Hematopoietic multipotent progenitor cell treated with erythropoietin and hydrocortisone succinate and interleukin-3 and kit ligand, for 4 days (in vitro differentiated cells): ENCODE measurements around the gene TLE5.
"Not testable (repeated sequence)": the region's sequence is repeated elsewhere in the genome, so short reads cannot be mapped to it uniquely, and the experiment has no call there.

ENCODE experiments used
- DNase-seq: peaks from one replicate; pipeline ENCODE4 v3.0.0-alpha.2; 2015

Gene TLE5

DNA sequence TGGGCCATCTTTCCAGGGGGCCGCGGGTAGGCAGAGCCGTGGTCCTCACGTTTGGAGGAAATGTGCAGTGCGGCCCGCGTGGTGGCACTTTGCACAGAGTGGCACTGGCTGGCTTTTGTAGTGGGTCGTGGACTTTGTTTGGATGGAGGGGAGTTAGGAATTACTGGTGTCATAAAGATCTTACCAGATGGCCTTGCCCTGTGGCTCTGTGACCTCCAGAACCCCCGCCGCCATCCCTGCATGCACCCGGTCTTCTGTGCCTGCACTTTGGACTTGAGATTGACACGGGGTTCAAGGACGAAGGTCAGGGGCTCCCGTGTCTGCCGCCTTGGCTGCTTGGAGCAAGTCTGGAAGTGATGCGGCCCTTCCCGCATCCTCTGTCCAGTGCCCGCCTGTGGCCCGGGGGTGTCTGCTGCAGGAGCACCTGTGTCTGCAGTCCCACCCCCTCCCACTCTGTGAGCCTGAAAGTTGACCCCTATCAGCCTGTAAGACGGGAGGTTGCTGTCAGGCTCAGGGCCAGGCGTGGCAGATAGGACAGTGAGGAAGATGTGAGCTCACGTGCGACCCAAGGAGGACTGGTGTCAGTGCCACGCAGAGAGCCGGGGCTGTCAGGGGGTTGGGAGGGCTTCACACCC, 34.1 kb upstream of the TLE5 start:
- no peak for DNase-seq

DNA sequence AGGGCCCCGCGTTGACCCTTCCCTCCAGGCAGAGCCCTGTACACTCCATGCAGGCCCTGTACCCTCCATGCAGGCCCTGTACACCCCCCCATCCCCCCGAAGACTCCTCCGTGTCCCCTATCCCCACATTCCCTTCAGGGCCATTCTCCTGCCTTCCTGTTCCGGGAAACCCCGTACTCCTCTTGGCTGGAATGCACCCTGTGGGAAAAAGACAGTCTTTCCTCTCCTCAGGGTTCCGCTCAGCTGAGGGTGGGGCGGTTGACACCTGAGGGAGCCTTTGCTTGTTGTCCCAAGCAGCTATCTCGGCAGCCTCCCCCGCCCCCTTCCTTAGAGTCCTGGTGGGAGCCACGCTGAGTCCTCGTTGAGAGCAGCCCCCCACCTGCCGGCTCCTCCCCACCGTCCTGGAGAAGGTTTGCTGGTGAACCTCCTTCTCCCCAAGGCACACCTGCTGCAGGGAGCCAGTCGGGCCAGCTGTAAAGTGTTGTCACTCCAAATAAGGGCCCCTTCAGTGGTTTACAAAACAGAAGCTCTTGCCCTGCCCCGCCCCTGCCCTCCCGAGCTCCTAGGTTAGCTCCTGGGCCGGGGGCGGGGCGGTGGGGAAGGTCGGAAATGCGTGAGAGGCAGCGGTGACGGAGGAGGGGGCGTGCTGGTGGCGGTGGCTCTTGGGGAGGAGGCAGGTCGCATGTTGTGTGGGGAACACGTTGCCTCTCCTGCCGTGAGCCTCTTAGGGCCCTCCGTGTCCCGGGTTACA, 33.3 kb upstream of the TLE5 start:
- DNase-seq: peak; percentile 45

DNA sequence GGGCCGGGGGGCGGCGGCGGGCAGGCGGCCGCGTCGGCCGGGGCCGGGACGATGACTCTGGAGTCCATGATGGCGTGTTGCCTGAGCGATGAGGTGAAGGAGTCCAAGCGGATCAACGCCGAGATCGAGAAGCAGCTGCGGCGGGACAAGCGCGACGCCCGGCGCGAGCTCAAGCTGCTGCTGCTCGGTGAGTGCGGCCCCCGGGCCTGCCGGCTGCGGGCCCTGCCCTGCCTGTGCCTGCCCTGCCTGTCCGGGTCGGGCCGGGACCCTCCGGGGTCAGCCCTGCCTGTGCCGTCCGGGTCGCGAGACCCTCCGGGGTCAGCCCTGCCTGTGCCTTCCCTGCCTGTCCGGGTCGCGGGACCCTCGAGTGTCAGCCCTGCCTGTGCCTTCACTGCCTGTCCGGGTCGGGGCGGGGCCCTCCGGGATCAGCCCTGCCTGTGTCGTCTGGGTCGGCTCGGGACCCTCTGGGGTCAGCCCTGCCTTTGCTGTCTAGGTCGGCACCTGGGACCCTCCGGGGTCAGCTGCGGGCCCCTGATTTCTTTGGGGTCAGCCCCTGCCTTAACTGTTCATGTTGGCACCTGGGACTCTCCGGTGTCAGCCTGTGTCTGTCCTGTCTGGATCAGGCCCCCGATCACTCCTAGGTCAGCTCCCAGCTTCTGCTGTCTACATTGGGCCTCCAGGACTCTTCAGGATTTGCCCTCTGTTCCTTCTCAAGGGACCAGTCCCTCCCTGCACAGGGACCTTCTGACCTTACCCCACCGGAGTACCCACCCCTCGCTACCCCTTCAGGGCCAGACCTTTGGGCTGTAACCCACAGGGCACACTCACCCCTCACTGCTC, 32.5 kb upstream of the TLE5 start:
- DNase-seq: peak; percentile 73

DNA sequence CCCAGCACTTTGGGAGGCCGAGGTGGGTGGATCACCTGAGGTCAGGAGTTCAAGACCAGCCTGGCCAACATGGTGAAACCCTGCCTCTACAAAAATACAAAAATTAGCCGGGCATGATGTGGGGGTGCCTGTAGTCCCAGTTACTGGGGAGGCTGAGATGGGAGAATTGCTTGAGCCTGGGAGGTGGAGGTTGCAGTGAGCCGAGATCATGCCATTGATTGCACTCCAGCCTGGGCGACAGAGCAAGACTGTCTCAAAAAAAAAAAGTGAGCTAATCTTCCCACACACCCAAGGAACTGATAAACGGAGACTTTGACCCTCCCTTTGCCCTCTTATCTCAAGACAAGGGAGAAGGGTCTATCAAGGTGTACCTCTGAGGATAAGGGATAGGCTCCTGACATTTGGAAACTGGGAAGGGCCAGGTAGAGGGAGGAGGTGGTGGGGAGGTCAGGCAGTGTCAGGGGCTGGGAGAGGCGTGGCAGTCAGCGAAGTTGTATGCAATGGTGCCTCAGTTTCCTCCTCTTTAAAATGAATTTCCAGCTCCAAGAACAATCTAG, 27.1 kb upstream of the TLE5 start:
- DNase-seq: not testable (repeated sequence)

DNA sequence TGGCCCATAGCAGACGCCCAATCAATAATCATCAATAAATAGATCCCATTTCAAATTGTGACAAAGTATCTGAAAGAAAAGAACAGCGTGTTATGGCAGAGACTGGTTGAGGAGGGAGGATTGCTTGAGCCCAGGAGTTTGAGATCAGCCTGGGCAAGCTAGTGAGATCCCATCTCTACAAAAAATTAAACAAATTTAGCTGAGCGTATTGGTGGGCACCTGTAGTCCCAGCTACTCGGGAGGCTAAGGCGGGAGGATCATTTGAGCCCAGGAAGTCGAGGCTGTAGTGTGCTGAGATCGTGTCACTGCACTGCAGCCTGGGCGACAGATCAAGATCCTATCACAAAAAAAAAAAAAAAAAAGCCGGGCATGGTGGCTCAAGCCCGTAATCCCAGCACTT, 25.5 kb upstream of the TLE5 start:
- DNase-seq: no peak

DNA sequence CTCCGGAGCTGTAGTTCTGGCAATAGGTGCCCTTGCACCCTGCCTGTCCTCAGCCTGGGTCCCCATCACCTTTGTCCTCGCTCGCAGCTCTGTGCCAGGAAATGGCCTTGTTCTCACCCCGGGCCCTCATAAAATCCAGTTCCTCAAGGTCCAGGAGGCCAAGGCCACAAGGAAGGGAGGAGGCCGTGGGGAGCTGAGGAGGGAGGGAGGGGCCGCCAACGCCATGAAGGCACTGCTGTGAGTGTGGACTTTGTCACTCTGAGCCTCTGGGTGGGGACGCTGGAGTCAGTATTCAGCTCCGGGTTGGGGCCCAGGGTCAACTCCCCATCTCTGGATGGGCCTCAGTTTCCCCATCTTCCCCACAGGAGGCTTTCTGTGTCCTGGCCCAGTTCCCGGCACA, 22.6 kb upstream of the TLE5 start:
- DNase-seq: no peak

DNA sequence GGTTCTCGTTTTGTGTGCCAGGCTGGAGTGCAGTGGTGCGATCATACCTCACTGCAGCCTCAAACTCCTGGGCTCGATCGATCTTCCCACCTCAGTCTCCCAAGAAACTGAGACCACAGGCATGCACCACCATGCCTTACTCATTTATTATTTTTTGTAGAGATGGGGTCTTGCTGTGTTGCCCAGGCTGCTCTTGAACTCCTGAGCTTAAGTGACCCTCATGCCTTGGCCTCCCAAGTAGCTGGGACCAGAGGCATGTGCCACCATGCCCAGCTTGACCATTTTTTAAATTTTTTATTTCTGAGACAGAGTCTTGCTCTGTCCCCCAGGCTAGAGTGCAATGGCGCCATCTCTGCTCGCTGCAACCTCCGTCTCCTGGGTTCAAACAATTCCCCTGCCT, 21.7 kb upstream of the TLE5 start:
- no peak for DNase-seq

DNA sequence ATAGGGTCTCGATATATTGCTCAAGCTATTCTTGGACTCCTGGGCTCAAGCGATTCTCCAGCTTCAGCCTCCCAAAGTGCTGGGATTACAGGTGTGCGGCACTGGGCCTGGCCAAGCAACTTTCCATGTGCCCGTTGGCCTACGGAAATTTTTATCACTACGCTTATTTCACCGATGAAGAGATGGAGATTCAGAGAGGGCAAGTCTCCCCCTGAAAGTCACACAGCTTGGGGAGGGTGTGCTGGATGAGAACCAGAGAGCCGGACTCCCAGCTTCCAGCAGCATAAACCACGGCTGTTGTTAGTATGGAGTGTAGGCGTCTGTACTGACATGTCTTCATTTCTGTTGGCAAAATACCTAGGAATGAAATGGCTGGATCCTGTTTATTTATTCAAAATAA, 20.0 kb upstream of the TLE5 start:
- no peak for DNase-seq

DNA sequence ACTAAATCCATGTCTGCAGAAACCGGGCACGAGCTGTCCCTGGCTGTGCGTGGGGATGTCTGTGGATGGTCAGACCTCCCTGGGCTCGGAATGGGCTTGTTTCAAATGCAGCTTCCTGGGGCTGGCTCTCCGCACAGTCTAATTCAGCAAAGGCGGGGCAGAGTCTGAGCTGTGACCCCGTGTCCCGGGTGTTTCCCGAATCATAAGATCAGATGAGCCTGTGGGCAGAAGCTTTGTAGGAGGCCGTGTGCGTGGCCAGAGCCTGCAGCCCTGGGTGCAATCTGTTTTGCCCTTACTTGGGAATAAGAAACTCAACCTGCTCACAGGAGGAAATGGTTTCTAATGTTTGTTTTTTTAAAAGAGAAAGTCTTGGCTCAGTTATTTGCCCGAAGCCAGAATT, 18.0 kb upstream of the TLE5 start:
- DNase-seq: no peak

DNA sequence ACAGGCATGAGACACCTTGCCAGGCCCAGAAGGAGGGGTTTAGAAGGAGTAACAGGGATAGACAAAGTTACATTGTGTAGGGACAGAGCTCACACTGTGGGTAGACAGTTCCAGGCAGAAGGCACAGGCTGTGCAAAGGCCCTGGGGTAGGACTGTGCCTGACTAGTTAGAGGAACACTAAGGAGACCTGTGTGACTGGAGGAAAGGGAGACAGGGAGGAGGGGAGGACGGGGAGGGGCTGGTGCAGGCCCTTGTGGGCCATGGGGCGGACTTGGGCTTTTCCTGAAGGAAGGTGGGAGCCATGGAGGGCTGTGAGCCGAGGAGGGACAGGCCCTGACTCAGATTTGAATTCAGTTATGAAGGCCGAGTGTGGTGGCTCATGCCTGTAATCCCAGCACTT, 17.3 kb upstream of the TLE5 start:
- no peak for DNase-seq

DNA sequence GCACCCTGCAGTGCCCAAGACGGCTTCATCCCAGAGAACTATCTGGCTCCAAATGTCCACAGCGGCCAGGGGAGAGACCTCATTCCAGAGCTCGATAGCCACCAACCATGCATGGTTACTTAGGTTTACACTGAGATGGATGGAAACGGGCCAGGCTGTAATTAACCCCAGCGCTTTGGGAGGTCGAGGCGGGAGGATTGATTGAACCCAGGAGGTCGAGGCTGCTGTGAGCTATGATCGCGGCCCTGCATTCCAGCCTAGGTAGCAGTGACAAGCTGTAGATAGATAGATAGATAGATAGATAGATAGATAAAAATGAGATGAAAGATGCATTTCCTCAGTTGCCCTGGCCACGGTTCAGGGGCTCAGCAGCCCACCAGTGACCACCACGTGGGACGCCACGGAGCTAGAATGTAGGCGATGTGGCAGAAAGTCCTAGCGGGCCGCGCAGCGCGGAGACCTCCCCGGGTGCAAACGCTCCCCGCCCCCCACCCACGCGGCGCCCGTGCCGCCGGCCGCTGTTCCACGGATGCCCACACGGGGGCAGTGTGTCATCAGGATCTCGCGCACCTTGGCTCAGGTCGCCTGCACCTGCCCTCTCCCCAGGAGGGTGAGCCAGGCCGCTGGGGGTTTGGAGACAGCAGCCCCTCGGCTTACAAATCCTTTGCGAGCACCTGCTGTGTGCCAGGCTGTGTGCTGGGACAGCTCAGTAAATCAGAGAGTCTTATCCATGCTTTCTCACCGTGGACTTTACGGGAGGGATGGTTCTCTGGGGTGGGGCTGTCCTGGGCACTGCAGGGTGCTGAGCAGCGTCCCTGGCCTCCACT, 13.5 kb upstream of the TLE5 start:
- DNase-seq: peak; percentile 62

DNA sequence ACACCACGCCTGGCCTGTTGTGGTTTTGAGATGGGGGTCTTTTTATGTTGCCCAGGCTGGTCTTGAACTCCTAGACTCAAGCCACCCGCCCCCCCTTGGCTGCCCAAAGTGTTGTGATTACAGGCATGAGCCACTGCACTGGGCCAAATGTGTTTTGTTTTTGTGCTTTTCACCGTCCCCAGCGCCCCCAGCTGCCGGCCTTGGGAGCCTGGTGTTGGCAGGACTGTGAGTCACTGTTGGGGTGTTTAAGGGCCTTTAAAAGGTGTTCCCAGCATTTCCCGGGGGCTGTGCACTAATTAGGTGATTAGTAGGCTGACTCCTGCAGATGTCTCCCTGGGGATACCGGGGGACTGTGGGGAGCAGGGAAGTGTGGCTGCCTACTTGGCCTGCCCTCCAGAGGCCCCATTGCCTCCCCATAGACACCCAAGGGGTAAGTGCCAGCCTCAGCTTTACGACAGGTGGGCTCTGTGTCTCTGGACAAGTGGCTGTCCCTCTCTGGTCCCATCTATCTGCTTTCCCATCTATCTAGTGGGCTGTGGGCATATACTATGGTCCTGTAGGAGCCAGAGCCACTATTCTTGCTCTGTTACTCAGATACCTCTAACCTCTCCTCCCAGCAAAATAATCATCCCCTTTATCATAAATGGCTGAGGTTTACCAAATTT, 11.8 kb upstream of the TLE5 start:
- no peak for DNase-seq

DNA sequence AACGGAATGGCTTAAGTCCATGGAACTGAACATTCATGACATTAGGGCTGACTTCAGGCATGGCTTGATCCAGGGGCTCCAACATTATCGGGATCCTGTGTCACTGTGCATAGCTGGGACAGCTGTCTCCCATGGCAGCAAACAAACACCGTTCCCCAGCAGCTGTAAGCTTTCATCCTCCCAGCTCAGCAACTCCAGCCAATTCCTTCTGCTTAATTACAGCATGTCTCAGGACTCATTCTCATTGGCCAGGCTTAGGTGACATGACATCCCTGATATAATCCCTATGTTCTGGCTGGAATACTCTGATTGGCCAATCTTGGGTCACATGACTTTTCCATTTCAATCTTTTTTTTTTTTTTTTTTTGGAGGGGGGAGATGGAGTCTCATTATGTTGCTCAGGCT, 10.9 kb upstream of the TLE5 start:
- peak; percentile 49 for DNase-seq

DNA sequence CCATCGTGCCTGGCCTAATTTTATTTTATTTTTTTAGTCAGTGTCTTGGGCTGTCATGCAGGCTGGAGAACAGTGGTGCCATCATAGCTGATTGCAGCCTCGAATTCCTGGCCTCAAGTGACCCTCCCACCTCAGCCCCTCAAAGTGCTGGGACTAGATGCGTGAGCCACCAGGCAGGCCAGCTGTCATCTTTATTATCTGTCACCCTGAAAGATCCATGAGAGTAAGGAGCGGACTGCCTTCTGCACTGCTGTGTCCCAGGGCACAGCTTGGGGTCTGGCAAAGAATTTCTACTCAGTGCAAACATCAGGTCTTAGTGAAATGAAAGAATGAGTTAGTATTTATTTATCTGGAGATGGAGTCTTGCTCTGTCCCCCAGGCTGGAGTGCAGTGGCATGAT, 9.5 kb upstream of the TLE5 start:
- DNase-seq: no peak

DNA sequence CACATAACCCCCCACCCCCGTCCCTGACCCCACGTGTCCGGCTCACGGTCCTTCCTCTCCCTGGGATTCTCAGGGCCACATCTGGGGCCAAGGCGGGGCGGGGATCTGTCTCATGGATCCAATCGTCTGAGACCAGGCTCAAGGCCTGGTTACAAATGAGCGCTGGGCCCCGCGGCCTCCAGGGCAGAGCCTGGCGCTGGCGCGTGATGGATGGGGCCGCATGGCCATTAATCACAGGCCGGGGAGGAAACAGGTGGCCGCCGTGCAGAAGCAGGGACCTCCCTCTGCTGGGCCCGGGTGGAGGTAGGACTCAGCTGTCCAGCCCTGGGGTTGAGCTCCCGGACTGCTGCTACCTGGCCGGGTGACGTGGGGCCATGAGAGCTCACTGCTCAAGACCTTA, 5.8 kb upstream of the TLE5 start:
- DNase-seq: peak; percentile 58

DNA sequence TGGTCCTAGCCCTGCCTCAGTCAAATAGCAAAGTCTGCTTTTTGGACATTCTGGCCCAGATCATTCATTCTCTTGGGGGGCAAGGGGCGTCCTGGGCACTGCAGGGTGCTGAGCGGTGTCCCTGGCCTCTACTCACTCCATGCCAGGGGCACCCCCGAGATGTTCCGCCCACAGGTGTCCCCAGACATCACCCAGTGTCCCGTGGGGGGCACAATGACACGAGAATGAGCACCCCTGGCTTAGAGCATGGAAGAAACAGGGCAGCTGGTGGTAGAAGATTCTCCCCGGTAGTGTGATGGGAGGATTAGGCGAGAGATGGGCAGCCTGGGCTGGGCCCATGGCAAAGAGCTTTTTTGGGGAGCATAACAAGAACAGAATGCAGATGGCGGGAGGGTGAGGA, 5.3 kb upstream of the TLE5 start:
- DNase-seq: no peak

DNA sequence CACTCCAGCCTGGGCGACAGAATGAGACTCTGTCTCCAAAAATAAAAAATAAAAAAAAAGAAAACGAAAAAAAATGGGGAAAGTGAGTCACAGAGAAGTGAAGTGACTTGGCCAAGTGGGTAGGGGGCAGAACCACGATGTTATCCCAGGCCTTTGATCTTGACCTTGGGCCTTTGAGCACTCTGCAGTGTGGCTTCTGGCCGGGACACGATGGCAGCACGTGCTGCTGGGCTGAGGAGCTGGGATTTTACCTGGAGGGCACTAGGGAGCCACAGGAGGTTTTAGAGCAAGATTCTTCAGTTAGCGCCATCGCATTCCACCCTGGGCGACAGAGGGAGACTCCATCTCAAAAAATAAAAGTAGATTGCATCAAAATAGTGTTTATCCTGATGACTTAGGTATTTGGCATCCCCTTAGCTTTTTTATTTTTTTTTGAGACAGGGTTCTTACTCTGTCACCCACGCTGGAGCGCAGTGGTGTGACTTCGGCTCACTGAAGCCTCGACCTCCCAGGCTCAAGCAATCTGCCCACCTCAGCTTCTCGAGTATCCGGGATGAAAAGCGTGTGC, 4.3 kb upstream of the TLE5 start:
- DNase-seq: no peak

DNA sequence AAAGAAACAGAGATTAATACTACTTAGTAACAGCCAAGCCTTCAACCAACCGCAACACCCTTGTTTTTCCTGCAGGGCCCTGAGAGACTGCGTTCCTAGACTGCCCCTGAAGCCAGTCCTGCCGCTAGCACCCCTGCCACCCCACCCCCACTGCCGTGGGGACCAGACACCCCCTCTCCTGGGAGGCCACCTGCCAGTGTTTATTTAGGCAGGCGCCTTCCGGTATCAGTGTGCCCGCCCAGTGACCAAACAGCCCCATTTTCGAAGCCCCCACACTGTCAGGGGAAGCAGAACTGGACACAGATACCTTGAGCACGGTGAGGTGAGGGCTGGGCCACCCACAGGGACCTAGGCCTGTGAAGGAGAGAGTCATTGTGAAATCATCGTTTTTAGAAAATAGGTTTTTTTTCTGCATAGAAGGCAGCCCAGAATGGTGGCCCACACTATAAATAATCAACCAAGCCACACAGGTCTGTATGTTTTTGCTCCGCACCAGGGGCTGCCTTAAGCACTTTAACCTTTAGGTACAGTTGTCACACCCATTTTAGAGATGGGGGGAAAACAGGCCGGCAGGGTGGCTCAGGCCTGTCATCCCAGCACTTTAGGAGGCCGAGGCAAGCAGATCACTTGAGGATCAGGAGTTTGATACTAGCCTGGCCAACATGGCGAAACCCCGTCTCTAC, 3.5 kb upstream of the TLE5 start:
- DNase-seq: peak; percentile 49

DNA sequence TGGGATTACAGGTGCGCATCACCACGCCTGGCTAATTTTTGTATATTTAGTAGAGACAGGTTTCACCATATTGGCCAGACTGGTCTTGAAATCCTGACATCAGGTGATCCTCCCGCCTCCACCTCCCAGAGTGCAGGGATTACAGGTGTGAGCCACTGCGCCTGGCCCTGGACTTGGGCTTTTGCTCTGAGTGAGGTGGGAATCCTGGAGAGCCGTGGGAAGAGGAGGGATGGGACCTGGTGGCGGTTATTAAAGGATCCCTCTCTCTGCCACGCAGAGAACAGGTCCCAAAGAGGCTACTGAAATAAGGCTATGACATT, 1.7 kb upstream of the TLE5 start:
- no peak for DNase-seq

DNA sequence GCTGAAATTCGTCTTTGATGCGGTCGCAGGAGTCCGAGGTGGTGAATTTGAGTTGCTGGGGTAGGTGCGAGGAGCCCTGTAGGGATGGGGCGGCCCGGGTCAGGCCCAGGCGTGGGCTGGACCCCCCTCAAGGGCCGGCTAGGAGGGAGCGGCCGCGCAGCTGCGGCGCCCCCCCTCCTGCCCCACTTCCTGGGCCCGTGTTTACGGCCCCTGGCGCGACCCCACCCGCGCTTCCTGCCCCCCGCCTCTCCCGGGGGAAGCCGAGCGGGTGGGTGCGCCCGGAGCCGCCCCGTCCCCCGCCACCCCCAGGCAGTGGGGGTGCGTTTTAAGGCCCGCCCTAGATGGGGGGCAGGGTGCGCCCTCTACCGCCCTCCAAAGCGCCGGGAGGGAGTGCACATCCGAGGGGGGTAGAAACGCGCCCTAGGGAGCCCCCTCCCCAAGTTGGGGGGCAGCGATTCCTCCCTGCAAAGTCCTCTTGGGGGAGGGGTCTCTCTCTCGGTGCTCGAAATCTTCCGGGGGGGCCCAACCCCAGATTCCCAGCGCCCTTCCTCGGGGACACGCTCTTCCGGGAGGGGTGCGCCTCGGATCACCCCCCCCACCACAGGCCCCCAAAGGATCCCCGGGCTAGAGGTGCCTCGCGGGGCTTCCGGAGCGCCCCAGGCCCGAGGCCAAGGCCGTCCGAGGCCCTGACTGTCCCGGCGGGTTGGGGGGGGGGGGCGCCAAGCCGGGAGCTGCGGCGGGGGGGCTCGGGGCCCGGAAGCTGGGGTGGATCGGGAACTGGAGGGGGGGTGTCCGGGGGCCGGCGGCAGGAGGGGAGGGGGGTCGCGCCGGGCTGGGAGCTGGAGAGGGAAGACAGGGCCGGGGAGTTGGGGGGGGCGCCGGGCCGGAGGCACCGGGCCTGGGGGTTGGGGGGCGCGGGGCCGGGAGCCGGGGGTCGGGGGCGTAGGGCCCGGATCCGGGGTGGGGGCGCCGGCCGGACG, 823 bp downstream of the TLE5 start:
- peak; percentile 81 for DNase-seq
